Thyroid gland (tissue), 4 donors: ENCODE measurements around the gene CCT4.

Experiments used
- POLR2A ChIP-seq, 2 donors: fragments of 450-650 bp; IDR thresholded peaks; one replicate each; pipeline ENCODE4 v1.6.1; 2017; ENCODE audit warnings: antibody characterized with exemption in 2 of 2, mild to moderate bottlenecking in 2 of 2, moderate library complexity in 1 of 2
- TF ChIP-seq, protein P1 (sequence below), 6 experiments: fragments of 200-600 bp in 3 of 6; fragments of 450-650 bp in 3 of 6; sonication (generic) in 3 of 6; IDR thresholded peaks; one replicate each; pipeline ENCODE4 v1.5.1; 2016 to 2019; ENCODE audit warnings: antibody characterized with exemption in 6 of 6, mild to moderate bottlenecking in 2 of 6, inconsistent platforms in 1 of 6, moderate library complexity in 1 of 6

DNA sequence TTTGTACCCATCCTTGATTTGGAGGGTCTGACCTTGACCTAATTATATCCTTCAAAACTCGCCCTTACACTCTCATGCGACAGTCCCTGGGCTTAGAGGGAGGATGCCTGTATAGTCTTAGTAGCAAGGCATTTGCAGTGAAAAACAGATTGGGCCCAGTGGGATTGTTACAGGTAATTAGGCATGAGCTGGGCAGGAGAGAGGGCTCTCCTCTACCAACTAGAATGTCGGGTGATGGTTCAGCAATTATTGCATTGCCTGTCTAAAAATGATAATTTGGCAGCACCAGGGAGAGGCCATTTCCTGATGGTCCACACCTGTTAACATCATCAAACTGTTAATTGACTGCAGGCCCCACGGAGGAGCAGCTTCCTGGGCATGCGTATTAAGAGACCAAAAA lies 49.4 kb upstream of the CCT4 start:
- no peak for TF ChIP-seq POLR2A (IDR thresholded peaks at IDR 0.05)
- TF ChIP-seq, protein P1, sequence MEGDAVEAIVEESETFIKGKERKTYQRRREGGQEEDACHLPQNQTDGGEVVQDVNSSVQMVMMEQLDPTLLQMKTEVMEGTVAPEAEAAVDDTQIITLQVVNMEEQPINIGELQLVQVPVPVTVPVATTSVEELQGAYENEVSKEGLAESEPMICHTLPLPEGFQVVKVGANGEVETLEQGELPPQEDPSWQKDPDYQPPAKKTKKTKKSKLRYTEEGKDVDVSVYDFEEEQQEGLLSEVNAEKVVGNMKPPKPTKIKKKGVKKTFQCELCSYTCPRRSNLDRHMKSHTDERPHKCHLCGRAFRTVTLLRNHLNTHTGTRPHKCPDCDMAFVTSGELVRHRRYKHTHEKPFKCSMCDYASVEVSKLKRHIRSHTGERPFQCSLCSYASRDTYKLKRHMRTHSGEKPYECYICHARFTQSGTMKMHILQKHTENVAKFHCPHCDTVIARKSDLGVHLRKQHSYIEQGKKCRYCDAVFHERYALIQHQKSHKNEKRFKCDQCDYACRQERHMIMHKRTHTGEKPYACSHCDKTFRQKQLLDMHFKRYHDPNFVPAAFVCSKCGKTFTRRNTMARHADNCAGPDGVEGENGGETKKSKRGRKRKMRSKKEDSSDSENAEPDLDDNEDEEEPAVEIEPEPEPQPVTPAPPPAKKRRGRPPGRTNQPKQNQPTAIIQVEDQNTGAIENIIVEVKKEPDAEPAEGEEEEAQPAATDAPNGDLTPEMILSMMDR (IDR thresholded peaks at IDR 0.05) = no peak
